IPS-20b (cell line): Measurements from ENCODE around the gene TMEM25.
"Not testable (repeated sequence)": the region's sequence is repeated elsewhere in the genome, so short reads cannot be mapped to it uniquely, and the experiment has no call there.

Experiments
- H3K27ac ChIP-seq: one replicate; pipeline ENCODE4 v1.5.1; 2013; ENCODE audit warnings: low read length
- H3K27me3 ChIP-seq: 2 replicates; pipeline ENCODE4 v1.6.1; 2013; ENCODE audit warnings: mild to moderate bottlenecking, low read length, inconsistent platforms; ENCODE audit not compliant: insufficient read depth
- H3K36me3 ChIP-seq: 2 replicates; pipeline ENCODE4 v1.6.1; 2013; ENCODE audit warnings: low read depth, mild to moderate bottlenecking, inconsistent platforms, low read length, moderate library complexity; ENCODE audit not compliant: insufficient read depth
- H3K4me1 ChIP-seq: 2 replicates; pipeline ENCODE4 v1.6.1; 2013; ENCODE audit warnings: mild to moderate bottlenecking, control low read depth, inconsistent platforms, low read length, moderate library complexity; ENCODE audit not compliant: insufficient read depth
- H3K4me3 ChIP-seq: 2 replicates; pipeline ENCODE4 v1.5.1; 2013; ENCODE audit warnings: mild to moderate bottlenecking, low read length, inconsistent platforms
- H3K9ac ChIP-seq: 2 replicates; pipeline ENCODE4 v1.6.1; 2013; ENCODE audit warnings: low read depth, mild to moderate bottlenecking, inconsistent platforms, low read length, moderate library complexity
- H3K9me3 ChIP-seq: 2 replicates; pipeline ENCODE4 v1.6.1; 2013; ENCODE audit warnings: mild to moderate bottlenecking, low read depth, low read length, inconsistent platforms; ENCODE audit not compliant: insufficient read depth

The TMEM25 gene

GRCh38 chr11:118565051-118565450 is 34.1 kb downstream of the TMEM25 start:
- peak overlapping the region; percentile 35; the same call in 1 of the 2 replicates for H3K4me3 ChIP-seq
- no peak overlapping the region for H3K27ac ChIP-seq
- no peaks in the 10 kb centered on the region for H3K4me1 ChIP-seq
- H3K27me3 ChIP-seq: no peaks in the 10 kb centered on the region
- H3K9me3 ChIP-seq: no peaks in the 10 kb centered on the region
- no peaks in the 10 kb centered on the region for H3K36me3 ChIP-seq
- no peak overlapping the region for H3K9ac ChIP-seq

GRCh38 chr11:118569670-118570069 is 38.7 kb downstream of the TMEM25 start:
- Histone ChIP-seq H3K36me3 (no peaks in the 10 kb centered on the region), H3K9ac (no peak overlapping the region), H3K4me3 (no peak overlapping the region), H3K27ac (no peak overlapping the region), H3K9me3 (no peaks in the 10 kb centered on the region), H3K4me1 (peaks cover 3% of the 10 kb centered on the region; the same call in 1 of the 2 replicates), H3K27me3 (no peaks in the 10 kb centered on the region)

DNA sequence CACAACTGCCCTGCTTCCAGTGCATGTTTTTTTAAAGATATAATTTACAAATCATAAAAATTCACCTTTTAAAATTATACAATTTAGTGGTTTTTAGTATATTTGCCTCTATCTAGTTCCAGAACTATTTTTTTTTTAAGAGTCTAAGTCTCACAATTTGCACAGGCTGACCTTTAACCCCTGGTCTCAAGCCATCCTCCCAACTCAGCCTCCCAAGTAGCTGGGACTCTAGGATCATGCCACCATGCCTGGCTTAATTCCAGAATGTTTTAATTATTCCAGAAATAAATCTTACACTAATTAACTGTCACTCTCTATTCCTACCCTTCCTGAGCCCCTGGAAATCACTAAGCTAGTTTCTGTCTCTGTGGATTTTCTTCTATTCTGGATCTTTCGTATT is 39.8 kb downstream of the TMEM25 start:
- H3K9ac ChIP-seq: no peak overlapping the region
- H3K9me3 ChIP-seq: no peaks in the 10 kb centered on the region
- H3K36me3 ChIP-seq: no peaks in the 10 kb centered on the region

DNA sequence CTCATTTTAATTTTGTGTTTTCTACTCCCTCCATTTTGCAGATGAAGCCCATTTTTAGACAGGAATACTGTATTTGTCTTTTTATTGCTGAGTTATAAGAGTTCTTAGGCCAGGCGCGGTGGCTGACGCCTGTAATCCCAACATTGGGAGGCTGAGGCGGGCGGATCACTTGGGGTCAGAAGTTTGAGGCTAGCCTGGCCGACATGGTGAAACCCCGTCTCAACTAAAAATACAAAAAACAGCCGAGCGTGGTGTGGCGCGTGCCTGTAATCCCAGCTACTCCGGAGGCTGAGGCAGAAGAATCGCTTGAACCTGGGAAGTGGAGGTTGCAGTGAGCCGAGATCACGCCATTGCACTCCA is 40.7 kb downstream of the TMEM25 start:
- H3K27ac ChIP-seq, H3K36me3 ChIP-seq, H3K4me1 ChIP-seq, H3K9me3 ChIP-seq, H3K27me3 ChIP-seq: not testable (repeated sequence)
- H3K9ac ChIP-seq: peak overlapping the region; percentile 97; the same call in 1 of the 2 replicates
- H3K4me3 ChIP-seq: peak overlapping the region; percentile 97

More for the DNA sequence above, 39.8 kb downstream of the TMEM25 start:
- Histone ChIP-seq H3K4me1 (peaks cover 3% of the 10 kb centered on the region; the same call in 1 of the 2 replicates), H3K4me3 (no peak overlapping the region), H3K27ac (no peak overlapping the region), H3K27me3 (no peaks in the 10 kb centered on the region)

GRCh38 chr11:118572061-118572980 is 41.3 kb downstream of the TMEM25 start, which contains the start of gene ARCN1:
Gene ARCN1, plus strand, starts transcription at chr11:118572409. Its CDS starts 139 bp downstream, at chr11:118572548.
- Histone ChIP-seq H3K9me3 (no peaks in the 10 kb centered on the region), H3K36me3 (no peaks in the 10 kb centered on the region), H3K27me3 (no peaks in the 10 kb centered on the region), H3K27ac (peak within 1 kb of the TSS; percentile 61), H3K4me1 (peaks cover 3% of the 10 kb centered on the region; the same call in 1 of the 2 replicates), H3K9ac (peak within 1 kb of the TSS; percentile 97), H3K4me3 (peak within 1 kb of the TSS; percentile 97)

DNA sequence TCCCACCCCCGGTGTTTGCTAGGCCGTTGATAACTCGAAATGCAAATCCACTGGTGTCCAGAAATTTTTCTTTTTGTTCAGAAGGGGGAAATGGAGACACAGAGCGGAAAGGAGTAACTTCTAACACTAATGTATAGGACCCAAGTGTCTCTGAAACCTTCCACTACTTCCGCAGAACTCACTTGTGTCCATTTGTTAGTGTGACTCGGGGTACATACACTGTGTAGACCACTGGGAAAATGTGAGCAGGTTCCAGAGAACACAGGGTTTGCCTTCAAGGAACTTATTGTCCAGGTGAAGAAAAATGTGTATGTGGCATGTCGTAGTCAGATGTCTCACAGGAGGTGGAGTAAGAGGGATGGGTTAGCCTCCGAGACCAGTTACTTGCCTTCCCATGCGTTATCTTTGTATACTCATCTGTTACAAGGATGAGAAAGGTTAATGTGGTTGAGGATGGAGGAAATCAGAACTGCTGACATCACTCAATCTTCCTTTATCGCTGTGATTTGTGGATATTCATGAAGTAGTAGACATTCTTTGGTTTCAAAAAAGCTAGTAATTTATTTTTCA is 42.1 kb downstream of the TMEM25 start:
- H3K4me3 ChIP-seq: peak overlapping the region; percentile 97
- peak overlapping the region; percentile 61 for H3K27ac ChIP-seq
- no peaks in the 10 kb centered on the region for H3K27me3 ChIP-seq
- no peaks in the 10 kb centered on the region for H3K9me3 ChIP-seq
- H3K36me3 ChIP-seq: no peaks in the 10 kb centered on the region
- H3K9ac ChIP-seq: peak overlapping the region; percentile 97
- peaks cover 3% of the 10 kb centered on the region; the same call in 1 of the 2 replicates for H3K4me1 ChIP-seq

DNA sequence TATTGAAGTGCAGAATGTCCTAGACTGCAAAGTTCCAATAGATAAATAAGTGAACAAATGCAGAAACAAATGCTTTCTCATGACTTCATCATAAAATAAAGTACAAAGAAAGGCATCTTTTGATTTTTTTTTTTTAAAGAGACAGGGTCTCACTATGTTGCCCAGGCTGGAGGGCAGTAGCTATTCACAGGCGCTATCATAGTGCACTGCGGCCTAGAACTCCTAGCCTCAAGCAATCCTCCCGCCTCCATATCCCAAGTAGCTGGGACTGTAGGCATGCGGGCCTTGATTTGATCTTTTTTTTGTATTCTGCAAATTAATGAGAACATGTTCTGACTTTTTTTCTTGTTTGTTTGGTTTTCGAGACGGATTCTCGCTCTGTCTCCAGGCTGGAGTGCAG is 43.6 kb downstream of the TMEM25 start:
- no peak overlapping the region for H3K9ac ChIP-seq
- H3K4me1 ChIP-seq: peaks cover 3% of the 10 kb centered on the region; the same call in 1 of the 2 replicates
- H3K36me3 ChIP-seq: no peaks in the 10 kb centered on the region
- H3K27me3 ChIP-seq: no peaks in the 10 kb centered on the region
- no peaks in the 10 kb centered on the region for H3K9me3 ChIP-seq
- no peak overlapping the region for H3K27ac ChIP-seq
- H3K4me3 ChIP-seq: no peak overlapping the region

DNA sequence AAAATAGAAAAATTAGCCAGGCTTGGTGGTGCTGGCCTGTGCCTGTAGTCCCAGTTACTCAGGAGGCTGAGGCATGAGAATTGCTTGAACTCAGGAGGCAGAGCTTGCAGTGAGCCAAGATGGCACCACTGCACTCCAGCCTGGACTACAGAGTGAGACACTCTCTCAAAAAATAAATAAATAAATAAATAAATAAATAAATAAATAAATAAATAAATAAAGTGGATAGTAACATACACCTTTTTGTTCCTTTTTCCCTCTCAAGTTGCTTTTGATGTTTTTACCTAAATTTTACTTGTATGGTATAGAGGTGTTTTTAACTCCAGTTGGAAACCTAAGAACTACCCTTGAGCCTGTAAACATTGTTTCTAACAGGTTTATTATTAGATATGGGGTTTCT is 47.0 kb downstream of the TMEM25 start:
- not testable (repeated sequence) for H3K27ac ChIP-seq, H3K9ac ChIP-seq, H3K4me1 ChIP-seq, H3K27me3 ChIP-seq, H3K4me3 ChIP-seq, H3K9me3 ChIP-seq
- peaks cover 21% of the 10 kb centered on the region for H3K36me3 ChIP-seq

- no peak overlapping the region for H3K27ac ChIP-seq
- H3K27me3 ChIP-seq: no peaks in the 10 kb centered on the region
- no peak overlapping the region for H3K4me3 ChIP-seq
- no peaks in the 10 kb centered on the region for H3K4me1 ChIP-seq
- peaks cover 51% of the 10 kb centered on the region for H3K36me3 ChIP-seq
- H3K9ac ChIP-seq: no peak overlapping the region
- no peaks in the 10 kb centered on the region for H3K9me3 ChIP-seq
These were observed 50.1 kb downstream of the TMEM25 start for GRCh38 chr11:118581057-118581456.
